Suprapubic skin (tissue), 4 donors: ENCODE measurements around the gene ELP5. TPM values are rescaled to one million over a fixed set of nuclear protein-coding genes. Genes with fewer than 3 reads are reported as not detected.
A peak's percentile ranks its signal among the peaks of the same experiment; 100 is the strongest.

ENCODE experiments used
- DNase-seq, 2 donors: peaks; one replicate each; pipeline ENCODE4 v3.0.0-alpha.2; 2019; ENCODE audit warnings: low spot score in 2 of 2
- H3K27ac ChIP-seq: fragments of 200-600 bp; sonication (generic); one replicate; pipeline ENCODE4 v1.5.1; 2019
- H3K27me3 ChIP-seq: fragments of 200-600 bp; sonication (generic); one replicate; pipeline ENCODE4 v1.5.1; 2019
- H3K36me3 ChIP-seq: fragments of 200-600 bp; sonication (generic); one replicate; pipeline ENCODE4 v1.5.1; 2019
- H3K4me1 ChIP-seq: fragments of 200-600 bp; sonication (generic); one replicate; pipeline ENCODE4 v1.5.1; 2019
- H3K4me3 ChIP-seq: fragments of 200-600 bp; sonication (generic); one replicate; pipeline ENCODE4 v1.5.1; 2019; ENCODE audit warnings: mild to moderate bottlenecking
- H3K9me3 ChIP-seq: fragments of 200-600 bp; sonication (generic); one replicate; pipeline ENCODE4 v1.5.1; 2019
- EP300 ChIP-seq: sonication (generic); formaldehyde crosslinking; IDR thresholded peaks from one replicate; pipeline ENCODE4 v1.6.1; 2017; ENCODE audit warnings: antibody characterized with exemption
- POLR2A ChIP-seq, 2 donors: fragments of 450-650 bp; IDR thresholded peaks; one replicate each; pipeline ENCODE4 v1.6.1; 2017; ENCODE audit warnings: antibody characterized with exemption in 2 of 2, mild to moderate bottlenecking in 2 of 2, moderate library complexity in 2 of 2
- POLR2AphosphoS5 ChIP-seq, 3 donors: sonication (generic); formaldehyde crosslinking; IDR thresholded peaks; one replicate each; pipeline ENCODE4 v1.6.1; 2017; ENCODE audit warnings: antibody characterized with exemption in 3 of 3
- WGBS: methylation state at CpG from one replicate; pipeline ENCODE4 v1.1.5; 2018; 5-methylcytosine and 5-hydroxymethylcytosine counted together
- total RNA-seq, 4 donors: library from RNA; depleted of rRNA; stranded (reverse); fragments of >200 nt; gene quantifications; one replicate each; pipeline ENCODE4 v1.1.0, GENCODE V29; 2016
- TF ChIP-seq, protein P1 (sequence below), 2 donors: fragments of 200-600 bp in 1 of 2; fragments of 450-650 bp in 1 of 2; sonication (generic) in 1 of 2; IDR thresholded peaks; one replicate each; pipeline ENCODE4 v1.5.1; 2016 to 2019; ENCODE audit warnings: antibody characterized with exemption in 2 of 2, mild to moderate bottlenecking in 1 of 2, moderate library complexity in 1 of 2

The ELP5 gene
- total RNA-seq, 4 donors from 2014 or later, result 13.6 to 29.7 (median 20.3) TPM

DNA sequence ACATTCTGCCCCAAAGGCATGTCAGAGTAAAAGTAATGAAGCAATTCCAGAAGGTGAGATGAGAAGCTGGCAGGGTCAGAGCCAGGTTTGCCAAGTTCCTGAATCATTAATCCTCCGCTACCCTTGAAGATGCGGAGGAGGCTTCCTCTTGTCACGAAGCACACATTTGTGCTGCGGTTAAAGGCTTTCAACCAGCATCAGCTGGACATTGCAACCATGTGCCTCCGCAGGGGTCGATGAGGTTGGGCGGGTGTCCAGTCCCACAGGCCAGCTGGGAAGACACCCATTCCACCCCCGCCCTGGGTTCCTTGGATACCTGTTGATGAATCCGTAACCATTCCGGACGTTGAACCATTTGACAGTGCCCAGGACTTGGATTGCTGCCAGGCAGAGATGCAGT, 41.1 kb downstream of the ELP5 start:
- peaks cover 67% of the 10 kb centered on the region for H3K27me3 ChIP-seq
- peaks cover 57% of the 10 kb centered on the region for H3K4me1 ChIP-seq
- H3K27ac ChIP-seq, result peak overlapping the region; percentile 76
- H3K4me3 ChIP-seq, result no peak overlapping the region
- WGBS, result 68% methylated on average over 8 of the region's 11 CpGs
- DNase-seq, result no peak
- H3K9me3 ChIP-seq, result no peaks in the 10 kb centered on the region
- no peaks in the 10 kb centered on the region for H3K36me3 ChIP-seq
- TF ChIP-seq, protein P1, sequence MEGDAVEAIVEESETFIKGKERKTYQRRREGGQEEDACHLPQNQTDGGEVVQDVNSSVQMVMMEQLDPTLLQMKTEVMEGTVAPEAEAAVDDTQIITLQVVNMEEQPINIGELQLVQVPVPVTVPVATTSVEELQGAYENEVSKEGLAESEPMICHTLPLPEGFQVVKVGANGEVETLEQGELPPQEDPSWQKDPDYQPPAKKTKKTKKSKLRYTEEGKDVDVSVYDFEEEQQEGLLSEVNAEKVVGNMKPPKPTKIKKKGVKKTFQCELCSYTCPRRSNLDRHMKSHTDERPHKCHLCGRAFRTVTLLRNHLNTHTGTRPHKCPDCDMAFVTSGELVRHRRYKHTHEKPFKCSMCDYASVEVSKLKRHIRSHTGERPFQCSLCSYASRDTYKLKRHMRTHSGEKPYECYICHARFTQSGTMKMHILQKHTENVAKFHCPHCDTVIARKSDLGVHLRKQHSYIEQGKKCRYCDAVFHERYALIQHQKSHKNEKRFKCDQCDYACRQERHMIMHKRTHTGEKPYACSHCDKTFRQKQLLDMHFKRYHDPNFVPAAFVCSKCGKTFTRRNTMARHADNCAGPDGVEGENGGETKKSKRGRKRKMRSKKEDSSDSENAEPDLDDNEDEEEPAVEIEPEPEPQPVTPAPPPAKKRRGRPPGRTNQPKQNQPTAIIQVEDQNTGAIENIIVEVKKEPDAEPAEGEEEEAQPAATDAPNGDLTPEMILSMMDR (IDR thresholded peaks at IDR 0.05), result no peak
- TF ChIP-seq POLR2A (IDR thresholded peaks at IDR 0.05) (no peak), POLR2AphosphoS5 (IDR thresholded peaks at IDR 0.05) (peak in 1 of 3 donors; percentile 13)

DNA sequence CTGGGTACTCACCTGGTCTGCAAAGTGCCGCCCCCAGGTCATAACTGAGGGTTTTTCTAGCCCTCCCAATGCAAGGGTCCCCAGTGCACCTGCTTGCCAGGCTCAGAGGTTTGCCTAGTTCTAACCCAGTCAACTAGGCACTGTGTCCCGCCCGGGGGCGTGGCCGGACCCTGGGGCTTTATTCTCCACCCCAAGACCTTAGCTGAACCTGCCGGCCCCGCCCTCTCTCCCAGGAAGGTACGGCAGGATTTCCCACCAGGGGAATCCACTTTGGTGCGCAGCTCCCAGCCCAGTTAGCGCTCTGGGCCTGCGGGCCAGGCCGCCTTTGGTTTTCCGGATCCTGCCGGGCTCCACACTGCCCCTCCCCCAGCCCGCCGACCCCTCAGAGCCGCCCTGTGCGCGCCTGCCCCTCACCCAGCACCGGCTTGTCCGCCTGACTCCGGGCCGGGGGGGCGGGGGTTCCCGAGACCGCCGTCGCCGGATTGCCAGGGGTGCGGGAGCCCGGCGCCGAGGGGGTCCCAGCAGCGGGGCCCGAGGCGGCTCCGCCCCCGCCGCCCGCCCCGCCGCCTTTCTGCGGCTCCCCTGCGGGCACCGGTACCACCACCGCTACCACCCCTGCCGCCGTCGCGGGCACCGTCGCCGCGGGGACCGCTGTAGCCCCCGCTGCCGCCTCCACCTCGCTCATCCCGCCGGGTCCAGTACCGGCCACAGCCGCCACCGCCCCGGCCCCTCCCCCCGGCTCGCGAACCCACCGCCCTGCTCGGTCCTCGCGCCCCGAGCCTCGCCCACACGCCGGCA, 42.0 kb downstream of the ELP5 start:
- DNase-seq, result no peak
- Histone ChIP-seq H3K4me3 (peak overlapping the region; percentile 46), H3K36me3 (no peaks in the 10 kb centered on the region), H3K27ac (peak overlapping the region; percentile 76), H3K27me3 (peaks cover 59% of the 10 kb centered on the region), H3K9me3 (no peaks in the 10 kb centered on the region), H3K4me1 (peaks cover 57% of the 10 kb centered on the region)
- 6% methylated on average over 40 of the region's 75 CpGs for WGBS
- TF ChIP-seq, protein P1 (IDR thresholded peaks at IDR 0.05), result no peak
- TF ChIP-seq POLR2AphosphoS5 (IDR thresholded peaks at IDR 0.05) (no peak), POLR2A (IDR thresholded peaks at IDR 0.05) (no peak), EP300 (no peak)

DNA sequence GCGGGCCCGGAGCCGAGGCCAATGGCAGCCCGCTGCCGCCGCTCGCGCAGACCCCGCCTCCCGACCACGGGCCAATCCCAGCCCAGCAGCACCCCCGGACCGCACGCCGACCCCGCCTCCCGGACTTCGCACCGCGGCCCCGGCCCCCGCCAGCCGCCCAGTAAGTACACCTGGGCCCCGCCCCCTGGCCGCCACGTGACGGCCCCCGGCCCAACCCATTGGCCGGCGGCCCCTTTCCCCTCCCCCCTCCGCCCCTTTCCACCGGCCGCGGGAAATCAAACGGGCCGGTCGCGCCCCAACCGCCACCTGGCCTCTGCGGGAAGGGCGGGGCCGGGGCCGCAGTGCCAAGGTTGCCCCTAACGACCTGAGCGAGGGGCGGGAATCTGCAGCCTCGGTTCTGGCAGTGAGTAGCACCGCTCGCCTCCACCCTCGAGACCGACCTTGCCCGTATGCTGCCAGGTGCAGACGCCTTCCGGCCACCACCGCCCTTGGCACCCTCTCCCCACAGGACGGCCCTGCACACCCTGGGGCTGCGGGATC, 42.7 kb downstream of the ELP5 start, which contains the start of gene YBX2:
TSS of gene YBX2 (minus strand) at position 26 of the 540 bp plus-strand sequence. CDS start 139 bp downstream, outside the sequence.
- 2% methylated on average over 33 of the region's 57 CpGs for WGBS
- Histone ChIP-seq H3K36me3 (no peaks in the 10 kb centered on the region), H3K4me1 (peaks cover 57% of the 10 kb centered on the region), H3K27me3 (peaks cover 52% of the 10 kb centered on the region), H3K4me3 (peak within 1 kb of the TSS; percentile 46), H3K9me3 (no peaks in the 10 kb centered on the region), H3K27ac (peak within 1 kb of the TSS; percentile 76)
- no peak for TF ChIP-seq POLR2A (IDR thresholded peaks at IDR 0.05)
- no peak for TF ChIP-seq POLR2AphosphoS5 (IDR thresholded peaks at IDR 0.05)
- TF ChIP-seq, protein P1 (IDR thresholded peaks at IDR 0.05), result no peak
- TF ChIP-seq EP300, result no peak
- DNase-seq, result no peak

DNA sequence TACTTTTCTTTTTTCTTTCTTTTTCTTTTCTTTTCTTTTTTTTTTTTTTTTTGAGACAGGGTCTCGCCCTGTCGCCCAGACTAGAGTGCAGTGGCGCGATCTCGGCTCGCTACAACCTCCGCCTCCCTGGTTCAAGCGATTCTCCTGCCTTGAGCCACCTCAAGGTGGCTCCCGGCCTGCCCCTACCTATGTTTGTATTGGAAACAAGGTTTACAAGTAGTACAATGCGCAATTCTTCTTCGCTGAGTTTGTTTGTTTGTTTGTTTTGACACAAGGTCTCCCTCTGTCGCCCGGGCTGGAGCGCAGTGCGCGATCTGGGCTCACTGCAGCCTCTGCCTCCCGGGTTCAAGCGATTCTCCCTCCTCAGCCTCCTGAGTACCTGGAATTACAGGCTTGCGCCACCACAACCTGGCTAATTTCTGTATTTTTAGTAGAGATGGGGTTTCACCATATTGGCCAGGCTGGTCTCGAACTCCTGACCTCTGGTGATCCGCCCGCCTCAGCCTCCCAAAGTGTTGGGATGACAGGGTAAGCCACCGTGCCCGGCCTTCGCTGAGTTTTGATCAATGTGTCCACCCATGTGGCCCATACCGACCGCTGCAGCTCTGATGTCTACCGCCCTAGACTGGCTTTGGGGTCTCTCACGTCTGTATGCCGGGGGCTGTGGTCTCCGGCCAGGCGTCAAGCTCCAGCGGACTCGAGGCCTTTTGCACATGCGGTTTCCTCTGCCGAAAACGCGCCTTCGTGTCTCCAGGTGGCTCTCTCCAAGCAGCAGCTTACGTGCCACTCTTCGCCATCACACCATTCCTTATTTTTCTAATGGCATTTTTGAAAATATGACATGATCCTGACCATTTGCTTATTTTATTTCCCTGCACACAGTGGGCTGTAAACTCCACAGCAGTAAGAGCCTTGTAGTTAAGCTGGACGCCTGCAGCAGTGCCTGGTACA, 43.5 kb downstream of the ELP5 start:
- no peak for DNase-seq
- Histone ChIP-seq H3K4me1 (peaks cover 57% of the 10 kb centered on the region), H3K27ac (peak overlapping the region; percentile 76), H3K36me3 (no peaks in the 10 kb centered on the region), H3K27me3 (peaks cover 44% of the 10 kb centered on the region), H3K4me3 (peak overlapping the region; percentile 46), H3K9me3 (no peaks in the 10 kb centered on the region)
- 47% methylated on average over 38 of the region's 42 CpGs for WGBS
- TF ChIP-seq, protein P1 (IDR thresholded peaks at IDR 0.05), result no peak
- TF ChIP-seq EP300 (no peak), POLR2A (IDR thresholded peaks at IDR 0.05) (no peak), POLR2AphosphoS5 (IDR thresholded peaks at IDR 0.05) (no peak)
